Esophagus squamous epithelium (tissue), 5 donors: ENCODE measurements around the gene OPN4. TPM values are rescaled to one million over a fixed set of nuclear protein-coding genes. Genes with fewer than 3 reads are reported as not detected.

ENCODE experiments used
- DNase-seq: peaks from one replicate; lab custom pipeline; 2025; lab: John Stamatoyannopoulos, UW
- H3K27ac ChIP-seq, 4 donors: fragments of 200-600 bp; sonication (generic); one replicate each; pipeline ENCODE4 v1.5.1; 2016 to 2019; ENCODE audit warnings: mild to moderate bottlenecking in 1 of 4
- H3K27me3 ChIP-seq, 4 donors: fragments of 200-600 bp; sonication (generic); 1 replicate in 3 of 4; 2 replicates in 1 of 4; pipeline versions ENCODE4 v1.5.1 to v1.6.0; 2017 to 2021; ENCODE audit warnings: antibody characterized with exemption in 1 of 4
- H3K36me3 ChIP-seq, 3 donors: fragments of 200-600 bp; sonication (generic); one replicate each; pipeline ENCODE4 v1.5.1; 2016 to 2019
- H3K4me1 ChIP-seq, 3 donors: fragments of 200-600 bp; sonication (generic); one replicate each; pipeline ENCODE4 v1.5.1; 2017 to 2019
- H3K4me3 ChIP-seq, 4 donors: fragments of 200-600 bp; sonication (generic); 1 replicate in 3 of 4; 2 replicates in 1 of 4; pipeline ENCODE4 v1.5.1; 2016 to 2019; ENCODE audit warnings: mild to moderate bottlenecking in 2 of 4, moderate library complexity in 1 of 4
- H3K9me3 ChIP-seq, 3 donors: fragments of 200-600 bp; sonication (generic); one replicate each; pipeline ENCODE4 v1.5.1; 2016 to 2019
- POLR2A ChIP-seq, 4 donors: fragments of 450-650 bp; IDR thresholded peaks; one replicate each; pipeline ENCODE4 v1.6.1; 2017; ENCODE audit warnings: antibody characterized with exemption in 4 of 4, mild to moderate bottlenecking in 4 of 4, moderate library complexity in 3 of 4
- WGBS, 2 donors: methylation state at CpG; one replicate each; pipeline ENCODE4 v1.1.5; 2018; 5-methylcytosine and 5-hydroxymethylcytosine counted together
- intact Hi-C: fragments of 100-400 bp; cut with DNase I; formaldehyde crosslinking; loops from one replicate; pipeline ENCODE4 v1.15.0; 2022
- total RNA-seq, 4 donors: library from RNA; depleted of rRNA; stranded (reverse); fragments of >200 nt; gene quantifications; one replicate each; pipeline ENCODE4 v1.1.0, GENCODE V29; 2016
- TF ChIP-seq, protein P1 (sequence below), 6 experiments: fragments of 450-650 bp in 4 of 6; fragments of 200-600 bp in 2 of 6; sonication (generic) in 2 of 6; IDR thresholded peaks; one replicate each; pipeline ENCODE4 v1.5.1; 2016 to 2019; ENCODE audit warnings: antibody characterized with exemption in 6 of 6, mild to moderate bottlenecking in 4 of 6, moderate library complexity in 4 of 6
- donor health status: DM: yes; HTN: yes; CAD: no.

Gene OPN4
- total RNA-seq, 4 donors from 2014 or later, result not detected

DNA sequence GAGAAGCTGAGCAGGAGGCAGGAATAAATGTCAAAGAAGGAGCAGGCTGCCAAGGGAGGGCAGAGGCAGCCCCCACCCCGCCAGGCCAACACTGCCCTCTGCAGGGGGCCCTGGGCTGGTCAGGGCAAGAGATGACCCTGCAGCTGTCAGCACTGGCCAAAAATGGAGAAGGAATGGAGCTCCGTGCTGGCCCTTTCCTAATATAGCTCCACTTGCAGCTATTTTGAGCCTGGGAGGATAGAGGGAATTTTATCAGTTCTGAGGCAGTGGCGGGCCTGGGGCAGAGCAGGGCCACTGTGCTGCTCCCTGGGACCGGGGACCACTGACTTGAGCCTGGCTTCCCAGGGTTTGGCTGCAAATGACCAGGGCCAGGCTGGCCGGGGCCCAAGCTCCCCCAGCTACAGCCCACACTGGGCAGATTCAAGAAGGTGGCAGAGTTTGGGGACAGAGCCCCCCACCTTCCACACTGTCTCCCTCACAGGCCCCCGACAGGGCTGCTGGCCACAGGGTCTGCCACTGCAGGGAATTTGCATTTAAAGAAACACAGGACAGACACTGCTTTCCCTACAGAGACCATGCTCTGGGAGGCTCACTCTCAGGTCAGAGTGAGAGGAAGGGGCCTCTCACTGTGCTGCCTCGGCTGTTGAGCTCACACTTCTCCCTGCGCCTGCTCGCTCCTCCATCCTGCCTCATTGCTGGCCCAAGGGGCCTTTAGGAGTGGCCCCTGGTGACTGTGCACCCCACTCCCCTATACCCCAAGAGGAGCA, 30.2 kb downstream of the OPN4 start:
- peaks cover 0 to 71% (median 0%) of the 10 kb centered on the region in 4 donors for H3K27me3 ChIP-seq
- TF ChIP-seq, protein P1, sequence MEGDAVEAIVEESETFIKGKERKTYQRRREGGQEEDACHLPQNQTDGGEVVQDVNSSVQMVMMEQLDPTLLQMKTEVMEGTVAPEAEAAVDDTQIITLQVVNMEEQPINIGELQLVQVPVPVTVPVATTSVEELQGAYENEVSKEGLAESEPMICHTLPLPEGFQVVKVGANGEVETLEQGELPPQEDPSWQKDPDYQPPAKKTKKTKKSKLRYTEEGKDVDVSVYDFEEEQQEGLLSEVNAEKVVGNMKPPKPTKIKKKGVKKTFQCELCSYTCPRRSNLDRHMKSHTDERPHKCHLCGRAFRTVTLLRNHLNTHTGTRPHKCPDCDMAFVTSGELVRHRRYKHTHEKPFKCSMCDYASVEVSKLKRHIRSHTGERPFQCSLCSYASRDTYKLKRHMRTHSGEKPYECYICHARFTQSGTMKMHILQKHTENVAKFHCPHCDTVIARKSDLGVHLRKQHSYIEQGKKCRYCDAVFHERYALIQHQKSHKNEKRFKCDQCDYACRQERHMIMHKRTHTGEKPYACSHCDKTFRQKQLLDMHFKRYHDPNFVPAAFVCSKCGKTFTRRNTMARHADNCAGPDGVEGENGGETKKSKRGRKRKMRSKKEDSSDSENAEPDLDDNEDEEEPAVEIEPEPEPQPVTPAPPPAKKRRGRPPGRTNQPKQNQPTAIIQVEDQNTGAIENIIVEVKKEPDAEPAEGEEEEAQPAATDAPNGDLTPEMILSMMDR (IDR thresholded peaks at IDR 0.05), result peak in 3 of 6 experiments; percentile 23 to 29 (median 29)
- TF ChIP-seq POLR2A (IDR thresholded peaks at IDR 0.05), result no peak
- peak overlapping the region; percentile 22 to 83 (median 80) for H3K27ac ChIP-seq
- H3K4me1 ChIP-seq, result peaks cover 0 to 70% (median 6%) of the 10 kb centered on the region in 3 donors
- H3K9me3 ChIP-seq, result no peaks in the 10 kb centered on the region
- H3K4me3 ChIP-seq, result no peak overlapping the region
- 18 to 55% methylated on average over 2 to 5 of the region's 9 CpGs for WGBS, 2 donors
- intact Hi-C loops, result no loop called here
- no peak for DNase-seq
- H3K36me3 ChIP-seq, result no peaks in the 10 kb centered on the region

DNA sequence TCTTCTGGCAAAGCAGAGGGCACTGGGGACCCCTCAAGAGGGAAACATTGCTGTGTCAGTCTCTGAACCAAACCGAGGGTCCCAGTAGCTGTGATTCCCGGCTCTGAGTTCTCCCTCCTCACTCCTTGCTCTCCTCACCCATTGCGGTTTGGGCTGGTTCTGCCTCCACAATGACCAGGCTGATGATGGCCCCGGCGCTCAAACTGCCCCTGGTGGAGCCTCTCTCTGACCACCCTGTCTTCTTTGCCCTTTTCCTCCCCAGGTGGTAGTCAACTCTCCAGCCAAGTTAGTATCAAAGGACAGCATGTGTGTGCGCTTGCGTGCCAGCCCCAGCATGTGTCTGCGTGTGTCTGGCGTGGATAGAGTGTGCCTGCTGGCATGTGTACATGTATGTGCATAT, 31.1 kb downstream of the OPN4 start:
- TF ChIP-seq, protein P1 (IDR thresholded peaks at IDR 0.05), result no peak
- TF ChIP-seq POLR2A (IDR thresholded peaks at IDR 0.05), result no peak
- Histone ChIP-seq H3K27ac (peak overlapping the region; percentile 22 to 83 (median 80)), H3K36me3 (no peaks in the 10 kb centered on the region), H3K27me3 (peaks cover 0 to 65% (median 0%) of the 10 kb centered on the region in 4 donors), H3K9me3 (no peaks in the 10 kb centered on the region), H3K4me1 (peaks cover 0 to 65% (median 6%) of the 10 kb centered on the region in 3 donors), H3K4me3 (no peak overlapping the region)
- intact Hi-C loops, result no loop called here
- DNase-seq, result no peak
- WGBS, 2 donors, result 74 to 78% methylated on average over 5 to 9 of the region's 9 CpGs

DNA sequence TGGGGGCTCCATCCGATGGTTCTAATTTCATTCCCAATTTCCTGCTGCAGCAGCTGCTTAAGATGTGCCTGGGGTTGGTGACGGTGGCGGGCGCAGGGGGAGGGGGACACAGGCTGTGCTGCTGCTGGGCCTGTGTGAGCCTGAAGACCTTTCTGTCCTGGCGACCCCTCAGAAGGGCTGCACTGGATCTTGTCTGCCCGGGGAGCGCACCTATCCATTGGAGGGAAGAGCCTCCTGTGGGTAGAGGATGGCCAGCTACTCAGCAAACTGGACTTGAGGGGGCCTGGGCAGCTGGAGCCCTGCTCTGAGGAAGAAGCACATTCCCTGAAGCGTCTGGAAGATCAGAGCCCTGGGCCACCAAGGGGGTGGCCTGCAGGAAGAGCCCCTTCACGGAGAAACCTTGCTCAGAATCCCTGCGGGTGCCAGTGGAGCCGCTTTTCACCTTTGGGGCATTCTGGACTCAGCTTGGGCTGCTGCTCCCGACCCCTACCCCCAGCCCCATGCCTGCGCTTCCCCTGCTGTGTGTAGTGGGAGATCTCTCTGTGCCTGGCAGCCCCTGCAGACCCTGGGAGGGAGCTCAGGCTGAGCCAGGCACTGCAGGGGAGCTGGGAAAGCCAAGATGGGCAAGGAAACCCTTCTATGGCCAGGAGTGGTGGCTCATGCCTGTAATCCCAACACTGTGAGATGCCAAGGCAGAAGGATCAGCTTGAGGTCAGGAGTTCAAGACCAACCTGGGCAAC, 31.7 kb downstream of the OPN4 start:
- Histone ChIP-seq H3K9me3 (no peaks in the 10 kb centered on the region), H3K4me3 (no peak overlapping the region), H3K4me1 (peaks cover 0 to 63% (median 6%) of the 10 kb centered on the region in 3 donors), H3K27ac (peak overlapping the region in 3 of 4 donors; percentile 80 to 83 (median 81)), H3K27me3 (peaks cover 0 to 60% (median 0%) of the 10 kb centered on the region in 4 donors), H3K36me3 (no peaks in the 10 kb centered on the region)
- TF ChIP-seq, protein P1 (IDR thresholded peaks at IDR 0.05), result no peak
- no peak for TF ChIP-seq POLR2A (IDR thresholded peaks at IDR 0.05)
- intact Hi-C loops, result no loop called here
- DNase-seq, result no peak
- WGBS, 2 donors, result 70 to 78% methylated on average over 4 to 7 of the region's 13 CpGs

DNA sequence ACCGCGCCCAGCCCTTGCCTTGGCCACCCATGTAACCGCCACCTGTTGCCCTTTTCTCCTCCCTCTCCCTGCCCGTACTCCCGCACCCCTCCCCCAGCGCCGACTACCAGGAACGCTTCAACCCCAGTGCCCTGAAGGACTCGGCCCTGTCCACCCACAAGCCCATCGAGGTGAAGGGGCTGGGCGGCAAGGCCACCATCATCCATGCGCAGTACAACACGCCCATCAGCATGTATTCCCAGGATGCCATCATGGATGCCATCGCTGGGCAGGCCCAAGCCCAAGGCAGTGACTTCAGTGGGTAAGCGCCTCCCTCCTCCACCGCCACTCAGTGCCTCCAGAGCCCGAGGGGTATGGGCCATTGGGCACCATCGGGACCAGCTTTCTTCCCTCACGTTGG, 32.6 kb downstream of the OPN4 start:
- Histone ChIP-seq H3K36me3 (no peaks in the 10 kb centered on the region), H3K27me3 (peaks cover 0 to 58% (median 0%) of the 10 kb centered on the region in 4 donors), H3K9me3 (no peaks in the 10 kb centered on the region), H3K4me3 (no peak overlapping the region), H3K4me1 (peaks cover 0 to 54% (median 6%) of the 10 kb centered on the region in 3 donors), H3K27ac (peak overlapping the region in 3 of 4 donors; percentile 18 to 57 (median 30))
- intact Hi-C loops, result no loop called here
- no peak for DNase-seq
- TF ChIP-seq POLR2A (IDR thresholded peaks at IDR 0.05), result no peak
- TF ChIP-seq, protein P1 (IDR thresholded peaks at IDR 0.05), result no peak
- WGBS, 2 donors, result 84 to 92% methylated on average over 5 to 19 of the region's 19 CpGs
